ENCODE measurements around the gene BMI1. TPM values are rescaled to one million over a fixed set of nuclear protein-coding genes. Genes with fewer than 3 reads are reported as not detected.

The BMI1 gene
- total and polyA plus RNA-seq, 2 donors (not counting 1 experiment from before 2014, with no cell fraction given): 18.0 to 83.8 TPM

DNA sequence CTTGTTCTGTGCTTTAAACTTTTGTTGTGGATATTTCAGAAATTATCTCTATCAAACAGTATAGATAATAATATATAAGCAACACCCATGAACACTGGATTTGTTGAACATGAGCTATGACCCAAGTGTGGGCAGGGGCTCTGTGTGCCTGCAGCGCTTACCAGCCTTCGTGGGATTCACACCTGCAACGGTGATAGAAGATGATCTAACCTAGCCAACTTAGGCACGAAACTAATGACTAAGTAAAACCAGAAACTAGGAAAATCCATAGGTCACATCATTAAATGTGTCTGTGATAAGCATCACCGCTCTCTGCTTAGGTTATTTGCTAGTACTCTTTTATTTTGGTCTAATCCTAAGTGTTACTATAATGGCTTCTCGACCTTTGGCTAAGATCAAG is 42.4 kb downstream of the BMI1 start:
- intact Hi-C loops (cut with micrococcal nuclease): no loop called here
- Histone ChIP-seq H3K9ac (ENCODE audit: low read length) (no peak overlapping the region), H4K20me1 (ENCODE audit: control insufficient read depth, insufficient read depth, low read length, poor library complexity, severe bottlenecking) (no peaks in the 10 kb centered on the region), H3K79me2 (ENCODE audit: control insufficient read depth, insufficient read depth, low read length) (no peaks in the 10 kb centered on the region), H3K4me3 (ENCODE audit: control extremely low read depth in 1 of 5, extremely low read depth in 1 of 5, insufficient read depth in 1 of 5, low read depth in 2 of 5, low read length in 4 of 5) (no peak overlapping the region), H3K9me3 (ENCODE audit: control extremely low read depth in 1 of 3, control insufficient read depth in 2 of 3, insufficient read depth in 1 of 3, low read length in 2 of 3) (no peaks in the 10 kb centered on the region), H3K4me1 (ENCODE audit: control insufficient read depth in 2 of 2, insufficient read depth in 2 of 2, low read length in 2 of 2) (peaks cover 4% of the 10 kb centered on the region in 2 donors), H3K27me3 (replicated peaks in 1 of 4; ENCODE audit: control extremely low read depth in 1 of 4, control insufficient read depth in 3 of 4, insufficient read depth in 4 of 4, low read length in 3 of 4) (no peaks in the 10 kb centered on the region), H3K36me3 (replicated peaks in 1 of 2; ENCODE audit: control extremely low read depth in 1 of 2, control insufficient read depth in 1 of 2, extremely low read depth in 1 of 2, insufficient read depth in 2 of 2, low read length in 1 of 2) (no peaks in the 10 kb centered on the region), H3K4me2 (replicated peaks; ENCODE audit: low read depth, low read length, poor library complexity, severe bottlenecking) (no peak overlapping the region), H3K27ac (ENCODE audit: low read length in 2 of 2) (no peak overlapping the region), H2AFZ (ENCODE audit: insufficient read depth, low read depth, low read length, poor library complexity, severe bottlenecking) (no peak overlapping the region)
- POLR2A ChIA-PET: no interaction called here
- Mint-ChIP-seq H3K4me1 (peaks cover 6% of the 10 kb centered on the region), H3K27me3 (no peaks in the 10 kb centered on the region), H3K27ac (no peak overlapping the region), H3K9me3 (ENCODE audit: insufficient read depth) (no peaks in the 10 kb centered on the region), H3K4me3 (no peak overlapping the region)
- CTCF ChIA-PET: no interaction called here
- ATAC-seq (ENCODE audit: low read depth) (no peak), DNase-seq (no peak)
- WGBS (ENCODE audit: insufficient coverage): 100% methylated on average over 1 of the region's 6 CpGs
- no peak for TF ChIP-seq EZH2 (IDR thresholded peaks at IDR 0.05; ENCODE audit: borderline replicate concordance, insufficient read depth, low read depth, low read length, poor library complexity, severe bottlenecking)
- TF ChIP-seq, protein P1, sequence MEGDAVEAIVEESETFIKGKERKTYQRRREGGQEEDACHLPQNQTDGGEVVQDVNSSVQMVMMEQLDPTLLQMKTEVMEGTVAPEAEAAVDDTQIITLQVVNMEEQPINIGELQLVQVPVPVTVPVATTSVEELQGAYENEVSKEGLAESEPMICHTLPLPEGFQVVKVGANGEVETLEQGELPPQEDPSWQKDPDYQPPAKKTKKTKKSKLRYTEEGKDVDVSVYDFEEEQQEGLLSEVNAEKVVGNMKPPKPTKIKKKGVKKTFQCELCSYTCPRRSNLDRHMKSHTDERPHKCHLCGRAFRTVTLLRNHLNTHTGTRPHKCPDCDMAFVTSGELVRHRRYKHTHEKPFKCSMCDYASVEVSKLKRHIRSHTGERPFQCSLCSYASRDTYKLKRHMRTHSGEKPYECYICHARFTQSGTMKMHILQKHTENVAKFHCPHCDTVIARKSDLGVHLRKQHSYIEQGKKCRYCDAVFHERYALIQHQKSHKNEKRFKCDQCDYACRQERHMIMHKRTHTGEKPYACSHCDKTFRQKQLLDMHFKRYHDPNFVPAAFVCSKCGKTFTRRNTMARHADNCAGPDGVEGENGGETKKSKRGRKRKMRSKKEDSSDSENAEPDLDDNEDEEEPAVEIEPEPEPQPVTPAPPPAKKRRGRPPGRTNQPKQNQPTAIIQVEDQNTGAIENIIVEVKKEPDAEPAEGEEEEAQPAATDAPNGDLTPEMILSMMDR (IDR thresholded peaks at IDR 0.05): no peak

DNA sequence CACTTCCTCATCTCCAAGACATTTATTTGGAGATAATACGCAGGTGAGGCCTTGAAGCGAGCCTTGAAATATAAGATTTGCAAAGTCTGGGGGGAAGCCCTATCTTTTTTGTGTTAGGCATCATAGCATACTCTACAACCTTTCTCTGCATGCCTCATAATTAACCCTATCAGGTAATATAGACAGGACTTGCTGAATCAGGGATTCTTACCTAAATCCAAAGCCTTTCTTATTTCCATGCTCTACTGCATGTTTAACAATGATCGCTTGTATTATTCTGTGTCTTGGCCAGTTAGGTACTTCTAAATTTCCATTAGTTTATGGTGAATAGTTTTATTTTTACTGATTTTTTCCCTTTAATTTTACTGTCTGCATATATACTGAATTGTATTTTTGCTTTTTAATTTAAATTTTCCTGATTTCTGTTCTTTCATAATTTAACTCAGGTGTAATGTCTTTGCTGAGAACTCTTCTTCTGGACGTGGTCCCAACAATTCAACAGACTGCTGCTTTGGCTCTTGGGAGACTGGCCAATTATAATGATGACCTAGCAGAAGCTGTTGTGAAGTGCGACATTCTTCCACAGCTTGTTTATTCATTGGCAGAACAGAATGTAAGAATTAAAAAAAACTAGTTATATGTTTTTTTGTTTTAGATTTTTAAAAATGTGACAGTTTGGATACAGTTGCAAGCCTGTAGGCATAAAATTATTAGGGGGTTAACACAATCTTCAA is 43.7 kb downstream of the BMI1 start:
- intact Hi-C loops (cut with micrococcal nuclease): loop anchor here (5.0 kb wide), 1 partner anchor 53 kb away; no protein-coding TSS in a partner anchor
- Histone ChIP-seq H3K27me3 (replicated peaks in 1 of 4; ENCODE audit: control extremely low read depth in 1 of 4, control insufficient read depth in 3 of 4, insufficient read depth in 4 of 4, low read length in 3 of 4) (no peaks in the 10 kb centered on the region), H3K27ac (ENCODE audit: low read length in 2 of 2) (no peak overlapping the region), H3K4me3 (ENCODE audit: control extremely low read depth in 1 of 5, extremely low read depth in 1 of 5, insufficient read depth in 1 of 5, low read depth in 2 of 5, low read length in 4 of 5) (no peak overlapping the region), H3K36me3 (replicated peaks in 1 of 2; ENCODE audit: control extremely low read depth in 1 of 2, control insufficient read depth in 1 of 2, extremely low read depth in 1 of 2, insufficient read depth in 2 of 2, low read length in 1 of 2) (no peaks in the 10 kb centered on the region), H3K9ac (ENCODE audit: low read length) (no peak overlapping the region), H4K20me1 (ENCODE audit: control insufficient read depth, insufficient read depth, low read length, poor library complexity, severe bottlenecking) (no peaks in the 10 kb centered on the region), H3K9me3 (ENCODE audit: control extremely low read depth in 1 of 3, control insufficient read depth in 2 of 3, insufficient read depth in 1 of 3, low read length in 2 of 3) (no peaks in the 10 kb centered on the region), H3K4me2 (replicated peaks; ENCODE audit: low read depth, low read length, poor library complexity, severe bottlenecking) (no peak overlapping the region), H2AFZ (ENCODE audit: insufficient read depth, low read depth, low read length, poor library complexity, severe bottlenecking) (no peak overlapping the region), H3K79me2 (ENCODE audit: control insufficient read depth, insufficient read depth, low read length) (no peaks in the 10 kb centered on the region), H3K4me1 (ENCODE audit: control insufficient read depth in 2 of 2, insufficient read depth in 2 of 2, low read length in 2 of 2) (peaks cover 4% of the 10 kb centered on the region in 2 donors)
- WGBS (ENCODE audit: insufficient coverage): 100% methylated on average over 1 of the region's 5 CpGs
- Mint-ChIP-seq H3K4me1 (peaks cover 10% of the 10 kb centered on the region), H3K4me3 (no peak overlapping the region), H3K9me3 (ENCODE audit: insufficient read depth) (no peaks in the 10 kb centered on the region), H3K27ac (no peak overlapping the region), H3K27me3 (no peaks in the 10 kb centered on the region)
- TF ChIP-seq, protein P1 (IDR thresholded peaks at IDR 0.05): no peak
- TF ChIP-seq EZH2 (IDR thresholded peaks at IDR 0.05; ENCODE audit: borderline replicate concordance, insufficient read depth, low read depth, low read length, poor library complexity, severe bottlenecking): no peak
- ATAC-seq (ENCODE audit: low read depth) (no peak), DNase-seq (no peak)
- POLR2A ChIA-PET: no interaction called here
- CTCF ChIA-PET: no interaction called here

Data from B cell (primary cell).